Frontal cortex (tissue), 4 donors: ENCODE measurements around the gene MYO1H. TPM values are rescaled to one million over a fixed set of nuclear protein-coding genes. Genes with fewer than 3 reads are reported as not detected.
A peak's percentile ranks its signal among the peaks of the same experiment; 100 is the strongest.

Experiments used
- DNase-seq, 2 donors: peaks; one replicate each; pipeline ENCODE4 v3.0.0; 2012; ENCODE audit warnings: low spot score in 2 of 2
- FAIRE-seq: peaks from 2 replicates; lab custom pipeline; 2012; peaks lifted over from hg19 to GRCh38; lab: Jason Lieb, UNC
- total RNA-seq: library from RNA; depleted of rRNA; stranded (reverse); fragments of >200 nt; gene quantifications from one replicate; pipeline ENCODE4 v1.2.3, GENCODE V29; 2014
- donor health status: control.
- donor health status: control.
- donor health status: control.

The MYO1H gene
- total RNA-seq, 1 donor from 2014 or later: under 0.01 TPM

- no peak for DNase-seq
- FAIRE-seq: no peak
Observed at GRCh38 chr12:109343677-109344076, 4.0 kb upstream of the MYO1H start.

- FAIRE-seq (no peak), DNase-seq (no peak)
Observed at GRCh38 chr12:109345428-109345827, 2.3 kb upstream of the MYO1H start.

GRCh38 chr12:109346920-109347319 lies 780 bp upstream of the MYO1H start:
- no peak for DNase-seq
- FAIRE-seq: no peak

GRCh38 chr12:109352184-109352583 lies 4.5 kb downstream of the MYO1H start:
- FAIRE-seq (no peak), DNase-seq (no peak)

- DNase-seq (no peak), FAIRE-seq (no peak)
Observed at GRCh38 chr12:109356577-109356976, 8.9 kb downstream of the MYO1H start.

- FAIRE-seq: no peak
Observed at GRCh38 chr12:109357032-109357431, 9.3 kb downstream of the MYO1H start.

GRCh38 chr12:109358154-109358869 lies 10.6 kb downstream of the MYO1H start:
- DNase-seq (no peak), FAIRE-seq (no peak)

More at GRCh38 chr12:109357032-109357431, 9.3 kb downstream of the MYO1H start:
- no peak for DNase-seq

- FAIRE-seq (no peak), DNase-seq (no peak)
Observed at GRCh38 chr12:109359131-109359690, 11.5 kb downstream of the MYO1H start.

GRCh38 chr12:109369831-109370230 lies 22.1 kb downstream of the MYO1H start:
- no peak for FAIRE-seq

GRCh38 chr12:109377139-109377685 lies 29.5 kb downstream of the MYO1H start:
- no peak for FAIRE-seq
- DNase-seq: no peak

More at GRCh38 chr12:109369831-109370230, 22.1 kb downstream of the MYO1H start:
- no peak for DNase-seq

- FAIRE-seq (no peak), DNase-seq (no peak)
Observed at GRCh38 chr12:109378569-109378968, 30.9 kb downstream of the MYO1H start.

GRCh38 chr12:109382031-109382430 lies 34.3 kb downstream of the MYO1H start:
- FAIRE-seq (no peak), DNase-seq (no peak)

- no peak for DNase-seq
- no peak for FAIRE-seq
Observed at GRCh38 chr12:109383240-109383639, 35.5 kb downstream of the MYO1H start.

- no peak for FAIRE-seq
- peak; percentile 13 to 39 for DNase-seq
Observed at GRCh38 chr12:109385339-109386058, 37.8 kb downstream of the MYO1H start.

- DNase-seq (no peak), FAIRE-seq (no peak)
Observed at GRCh38 chr12:109386059-109386433, 38.3 kb downstream of the MYO1H start.

- DNase-seq: no peak
- no peak for FAIRE-seq
Observed at GRCh38 chr12:109387425-109388166, 39.9 kb downstream of the MYO1H start.

GRCh38 chr12:109388167-109388563 lies 40.5 kb downstream of the MYO1H start:
- FAIRE-seq (no peak), DNase-seq (no peak)

GRCh38 chr12:109389146-109389545 lies 41.4 kb downstream of the MYO1H start:
- no peak for DNase-seq
- FAIRE-seq: no peak

GRCh38 chr12:109393437-109394345 lies 46.0 kb downstream of the MYO1H start:
- DNase-seq (peak; percentile 25 to 67), FAIRE-seq (no peak)
